GM18867 (cell line): ENCODE results near the gene MAK.
"Not testable (repeated sequence)": the region's sequence is repeated elsewhere in the genome, so short reads cannot be mapped to it uniquely, and the experiment has no call there.

Experiments used
- ATAC-seq: cut with Tn5 transposase; IDR thresholded peaks from one replicate; pipeline ENCODE4 v1.9.1; 2021; ENCODE audit warnings: mild to moderate bottlenecking, moderate library complexity; ENCODE audit not compliant: unreplicated experiment

Gene MAK

DNA sequence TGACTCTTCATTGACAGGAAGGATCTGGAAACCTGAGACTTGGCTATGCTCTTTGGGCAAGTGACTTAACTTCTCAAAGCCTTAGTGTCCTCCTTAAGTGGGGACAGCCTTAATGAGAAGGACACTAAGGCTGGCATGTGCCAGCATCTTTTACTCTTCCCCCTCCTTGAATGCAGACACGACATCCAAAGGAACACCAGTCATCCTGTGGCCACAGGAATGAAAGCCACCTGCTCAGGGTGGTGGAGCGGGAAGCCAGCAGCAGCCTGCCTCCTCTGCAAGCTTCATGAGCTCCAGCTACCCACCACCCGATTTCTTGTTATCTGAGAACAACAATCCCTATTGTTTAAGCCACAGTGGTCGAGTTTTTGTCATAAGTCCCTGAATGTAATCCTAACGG, 46.2 kb downstream of the MAK start:
- ATAC-seq, result no peak

DNA sequence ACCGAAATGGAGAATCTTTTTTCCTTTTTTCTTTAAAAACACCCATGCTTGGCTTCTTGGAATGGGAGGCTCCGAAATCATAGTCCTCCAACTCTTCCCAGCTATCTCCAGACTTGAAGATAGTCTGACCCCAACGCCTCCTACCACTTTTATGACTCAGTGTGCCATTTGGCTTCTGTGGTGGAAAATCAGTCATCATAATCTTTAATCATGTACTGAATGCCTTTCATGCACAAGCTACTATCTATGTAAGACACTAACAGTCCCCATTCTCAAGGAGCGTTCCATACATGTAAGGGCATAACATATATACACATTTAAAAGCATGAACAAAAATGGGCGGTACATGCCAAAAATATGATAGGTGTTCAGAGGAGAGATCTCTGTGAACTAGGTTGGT, 46.7 kb downstream of the MAK start:
- no peak for ATAC-seq

DNA sequence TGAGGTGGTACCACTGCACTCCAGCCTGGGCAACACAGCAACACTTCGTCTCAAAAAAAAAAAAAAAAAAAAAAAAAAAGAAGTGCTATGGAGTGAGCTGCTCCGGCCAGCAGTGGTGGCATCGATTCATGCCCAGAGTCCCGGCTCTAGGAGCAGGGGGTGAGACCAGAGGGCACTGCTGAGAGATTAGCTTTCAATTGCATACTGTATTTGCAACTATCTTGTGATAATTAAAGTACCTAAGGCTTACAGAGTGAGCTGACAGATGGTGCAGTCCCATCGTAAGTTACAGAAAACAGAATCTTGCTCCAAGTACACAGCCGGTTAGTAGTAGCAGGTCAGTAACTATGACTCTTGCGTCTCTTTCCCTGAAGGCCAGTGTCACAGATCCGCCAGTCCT, 59.3 kb downstream of the MAK start:
- ATAC-seq, result no peak

DNA sequence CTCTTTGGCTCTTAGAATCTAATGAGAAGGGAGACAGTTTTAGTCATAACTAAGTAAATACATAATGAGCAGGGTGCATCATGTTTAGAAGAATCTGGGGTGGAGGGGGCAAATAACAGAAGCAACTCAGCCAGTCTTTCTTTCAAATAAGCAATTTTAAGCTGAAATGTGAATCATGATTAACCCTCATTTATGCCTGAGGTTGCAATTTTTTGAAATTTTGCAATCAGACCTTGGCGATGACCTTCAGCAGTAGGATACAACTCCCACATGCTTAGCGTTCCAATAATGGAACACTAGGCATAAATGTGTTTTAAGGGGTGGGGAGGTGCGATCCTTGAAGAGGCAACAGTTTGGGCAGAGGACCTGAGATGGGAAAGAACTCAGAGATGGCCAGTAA, 60.1 kb downstream of the MAK start:
- no peak for ATAC-seq

DNA sequence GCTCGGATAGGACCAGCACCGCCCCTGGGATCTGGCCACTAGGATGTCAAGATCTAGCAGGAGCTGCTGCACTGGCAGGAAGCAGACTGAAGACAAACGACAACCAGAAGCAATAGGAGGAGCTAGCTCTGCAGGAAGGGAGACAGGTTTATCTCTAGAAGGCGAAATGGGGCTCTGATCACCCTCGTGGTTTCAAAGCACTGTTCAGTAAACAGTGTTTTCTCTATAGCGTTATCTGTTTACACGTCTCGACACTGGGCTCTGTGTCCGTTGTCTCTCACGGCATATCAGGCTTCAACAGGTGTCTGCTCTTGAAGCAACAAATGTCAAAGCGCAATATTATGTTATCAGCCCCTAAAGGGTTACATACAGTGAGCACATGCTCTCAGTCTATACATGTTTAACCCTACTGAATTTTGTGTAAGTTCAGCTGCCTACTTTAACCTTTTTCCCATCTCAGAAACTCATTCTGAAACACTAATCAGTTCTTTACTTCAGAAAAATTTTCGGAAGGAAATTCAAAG, 66.9 kb downstream of the MAK start:
- no peak for ATAC-seq

DNA sequence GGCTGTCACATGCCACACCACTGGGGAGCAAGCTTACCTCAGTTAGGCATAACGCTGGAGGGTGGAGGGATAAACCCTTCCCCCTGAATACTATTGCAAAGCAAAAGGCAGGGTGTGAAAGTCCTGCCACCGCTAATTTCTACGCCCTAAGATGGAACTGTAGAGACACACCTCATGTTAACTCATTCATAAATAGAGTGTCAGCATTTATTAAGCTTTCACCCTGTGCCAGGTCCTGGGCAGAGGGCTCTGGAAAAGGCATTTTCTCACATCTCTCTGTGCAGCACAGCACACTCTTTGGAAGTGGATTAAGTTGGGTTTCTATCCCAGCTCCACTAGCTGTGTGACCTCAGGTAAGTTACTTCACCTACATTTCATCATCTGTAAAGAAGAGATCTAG, 68.9 kb downstream of the MAK start:
- no peak for ATAC-seq

DNA sequence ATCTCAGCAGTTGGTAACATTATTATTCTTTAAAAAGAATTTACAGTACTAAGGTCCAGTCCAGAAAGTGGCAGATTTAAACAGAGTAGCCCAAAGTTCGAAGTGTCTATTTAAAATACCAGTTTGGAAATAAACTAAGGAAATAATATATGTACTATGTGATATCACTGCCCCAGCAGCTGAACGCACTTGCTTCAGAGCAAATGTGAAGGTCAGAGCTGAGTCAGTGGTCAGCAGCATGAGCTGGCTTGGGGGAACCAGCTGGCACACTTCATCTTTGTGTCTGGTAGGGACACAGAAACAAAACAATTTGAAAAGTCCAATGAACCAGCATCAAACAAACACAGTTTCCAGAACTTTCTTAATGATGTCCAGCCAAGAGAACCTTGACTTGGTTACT, 75.3 kb downstream of the MAK start:
- ATAC-seq, result no peak

DNA sequence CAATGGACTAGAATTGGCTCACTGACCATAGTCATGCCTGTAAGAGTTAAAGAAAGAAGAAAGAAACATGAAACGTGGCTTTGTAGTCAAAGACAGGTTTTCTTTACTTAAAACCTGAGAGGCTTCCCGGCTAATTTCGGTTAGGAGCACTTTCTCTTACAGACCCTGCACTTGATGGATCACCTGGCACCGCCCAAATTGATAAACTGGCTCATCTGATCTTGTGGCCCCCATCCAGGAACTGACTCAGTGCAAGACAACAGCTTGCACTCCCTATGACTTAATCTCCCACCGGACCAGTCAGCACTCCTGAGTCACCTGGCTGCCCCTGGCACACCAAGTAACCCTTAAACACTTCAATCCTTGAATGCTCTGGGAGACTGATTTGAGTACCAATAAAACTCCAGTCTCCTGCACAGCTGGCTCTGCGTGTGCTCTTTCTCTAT, 78.4 kb downstream of the MAK start:
- ATAC-seq, result no peak

DNA sequence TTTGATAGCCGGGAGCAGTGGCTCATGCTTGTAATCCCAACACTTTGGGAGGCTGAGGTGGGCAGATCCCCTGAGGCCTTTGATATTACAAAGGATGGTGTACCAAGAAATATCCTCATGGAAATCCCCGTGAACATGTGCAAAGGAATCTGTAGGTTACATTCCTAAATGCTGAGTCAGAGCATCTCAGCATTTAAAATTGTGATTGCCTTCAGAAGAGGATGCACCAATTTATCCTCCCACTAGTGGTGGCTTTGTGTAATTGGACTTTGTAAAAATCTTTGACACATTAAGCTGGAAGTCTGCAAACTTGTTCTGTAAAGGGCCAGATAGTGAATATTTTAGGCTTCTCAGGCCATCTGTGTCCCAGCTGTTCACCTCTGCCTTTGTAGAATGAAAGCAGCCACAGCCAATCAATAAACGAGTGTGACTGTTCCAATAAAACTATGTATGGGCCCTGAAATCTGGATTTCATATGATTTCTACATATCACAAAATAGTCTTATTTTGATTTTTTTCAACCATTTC, 79.0 kb downstream of the MAK start:
- ATAC-seq, result peak; percentile 68

DNA sequence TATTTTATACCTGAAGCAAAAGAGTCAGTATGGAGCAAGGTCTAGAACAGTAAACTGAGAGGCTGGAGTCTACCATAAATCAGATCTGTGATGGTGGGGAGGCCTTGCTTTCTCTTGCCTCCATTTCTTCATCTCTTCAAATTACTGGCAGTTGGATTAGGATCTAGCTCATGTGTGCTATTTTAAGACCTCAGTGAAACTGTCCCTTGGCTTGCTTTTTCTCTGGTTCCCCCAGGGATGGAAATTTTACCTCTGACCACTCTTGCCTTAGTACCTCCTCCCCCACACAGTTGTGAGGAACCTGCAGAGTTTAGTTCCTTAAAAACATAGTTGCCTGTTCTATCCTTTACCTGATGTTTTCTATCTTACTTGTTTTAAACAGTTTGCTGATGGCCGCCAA, 82.3 kb downstream of the MAK start:
- no peak for ATAC-seq

DNA sequence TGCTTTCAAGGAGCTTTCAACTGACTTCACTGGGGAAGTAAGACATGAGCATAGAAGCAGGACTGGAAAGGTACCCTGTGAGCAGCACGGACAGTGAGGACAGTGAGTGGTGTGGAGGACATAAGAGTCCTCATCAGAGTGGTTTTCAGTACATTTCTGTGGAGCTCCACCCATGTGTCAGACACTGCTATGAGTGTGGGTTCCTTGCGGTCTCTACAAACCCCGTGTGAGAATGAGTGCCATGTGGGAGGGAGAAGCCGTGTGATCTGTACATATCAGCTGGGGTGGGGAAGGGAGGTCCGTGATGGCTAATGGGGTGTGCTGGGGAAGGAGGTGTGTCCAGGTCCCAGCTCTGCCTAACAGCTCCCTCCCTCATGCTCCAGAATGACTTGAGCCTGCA, 86.6 kb downstream of the MAK start:
- not testable (repeated sequence) for ATAC-seq

DNA sequence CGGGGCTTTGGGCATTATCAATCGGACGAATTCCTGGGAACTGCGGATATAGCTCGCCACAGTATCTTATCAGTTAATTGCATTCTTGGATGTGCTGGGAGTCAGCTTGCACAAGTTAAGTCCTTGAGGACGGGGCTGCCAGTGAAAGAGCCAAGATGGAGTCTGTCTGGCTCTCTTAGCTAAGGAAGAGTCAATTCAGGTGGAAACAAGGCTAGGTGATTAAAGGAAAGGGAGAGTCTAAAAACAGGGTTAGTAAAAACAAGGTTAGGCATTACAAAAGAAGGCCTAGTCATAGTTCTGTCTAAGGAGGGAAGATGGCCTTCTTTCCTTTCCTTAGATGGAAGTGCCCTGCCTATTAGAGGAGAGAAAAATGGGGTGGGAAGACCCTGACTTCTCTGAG, 87.8 kb downstream of the MAK start:
- not testable (repeated sequence) for ATAC-seq

DNA sequence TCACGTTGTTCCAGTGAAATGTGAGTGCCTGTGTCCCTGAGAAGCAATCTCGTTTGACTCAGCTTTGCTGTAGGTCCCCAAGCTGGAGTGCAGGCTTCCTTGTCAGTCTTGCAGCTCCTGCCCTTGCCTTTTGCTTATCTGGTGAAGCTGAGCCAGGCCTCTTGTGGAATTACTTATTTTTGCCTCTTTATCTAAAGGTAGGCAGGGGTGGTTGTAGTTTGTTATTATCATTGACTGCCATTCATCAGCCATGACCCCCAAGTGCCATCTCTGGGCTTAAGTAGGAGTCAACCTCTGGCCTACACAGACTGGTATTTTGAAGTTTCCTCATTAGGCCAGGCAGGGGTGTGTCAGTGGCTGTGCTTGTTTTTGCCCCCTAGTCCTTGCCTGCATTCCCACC, 88.6 kb downstream of the MAK start:
- no peak for ATAC-seq

DNA sequence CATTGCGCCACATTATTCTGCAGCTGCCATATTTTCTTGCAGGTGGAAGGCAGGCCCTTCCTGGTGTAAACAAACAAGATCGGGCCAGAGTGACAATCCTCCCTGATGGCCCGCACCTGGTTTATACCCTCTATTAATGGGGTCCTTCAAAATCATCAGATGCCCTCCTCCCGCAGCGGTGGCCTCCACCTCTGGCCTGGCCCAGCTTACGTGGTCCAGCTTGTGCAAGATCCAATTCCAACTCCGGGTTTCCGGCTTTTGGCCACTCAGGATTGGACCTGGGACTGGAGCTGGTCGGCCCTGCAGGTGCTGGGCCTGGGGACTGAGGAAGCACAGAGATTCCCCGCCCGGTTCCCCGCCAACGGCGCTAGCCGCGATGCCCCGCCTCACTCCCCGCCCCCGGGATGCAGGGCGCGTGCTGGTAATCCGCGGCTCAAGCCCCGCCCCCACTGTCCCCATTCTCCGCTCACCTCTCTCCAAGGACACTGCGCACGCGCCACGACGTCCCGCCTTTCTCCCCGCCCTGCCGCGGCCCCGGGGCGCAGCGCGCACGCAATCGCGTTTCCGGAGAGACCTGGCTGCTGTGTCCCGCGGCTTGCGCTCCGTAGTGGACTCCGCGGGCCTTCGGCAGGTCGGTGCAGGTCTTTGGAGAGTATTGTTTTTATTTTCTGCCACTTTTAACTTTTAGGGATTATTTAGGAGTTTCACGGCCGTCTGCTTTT, 90.9 kb downstream of the MAK start, which contains the start of gene TMEM14B:
Gene TMEM14B (plus strand): TSS at position 555 of the 722 bp plus-strand sequence. CDS start 1,441 bp downstream, outside the sequence.
- ATAC-seq, result peak; percentile 95

DNA sequence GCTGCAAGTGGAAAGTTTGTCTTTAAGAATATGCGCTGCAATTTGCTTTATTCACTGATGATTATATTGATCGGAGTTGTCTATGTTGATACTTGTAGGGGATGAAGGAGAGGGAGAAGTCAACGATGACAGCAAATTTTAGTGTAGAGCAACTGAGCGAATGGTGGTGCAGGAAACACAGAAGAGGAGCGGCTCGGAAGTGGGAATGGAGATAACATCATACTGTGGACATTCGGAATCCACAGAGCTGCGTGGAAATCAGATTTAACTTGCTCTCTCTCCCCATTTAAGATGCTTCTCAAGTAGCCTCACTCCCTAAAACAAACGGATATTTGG, 91.5 kb downstream of the MAK start:
- ATAC-seq, result no peak

DNA sequence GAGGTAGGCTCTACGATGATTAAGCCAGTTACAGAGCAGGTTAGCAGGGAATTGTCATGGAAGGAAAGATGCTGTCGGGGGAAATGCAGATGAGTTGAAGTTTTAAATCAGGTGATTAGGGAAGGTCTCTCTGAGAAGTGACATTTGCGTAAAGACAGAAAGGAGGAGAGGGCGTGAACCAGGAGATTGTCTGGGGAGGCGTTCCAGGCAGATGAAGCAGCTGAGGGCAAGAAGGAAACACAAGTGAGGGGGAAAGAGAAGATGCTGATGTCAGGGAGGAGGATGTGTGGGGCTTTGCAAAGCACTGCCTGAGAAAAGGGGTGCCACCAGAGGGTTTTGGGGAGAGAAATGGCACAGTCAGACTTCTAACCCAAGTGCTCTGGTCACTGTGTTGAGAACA, 93.2 kb downstream of the MAK start:
- ATAC-seq, result no peak

DNA sequence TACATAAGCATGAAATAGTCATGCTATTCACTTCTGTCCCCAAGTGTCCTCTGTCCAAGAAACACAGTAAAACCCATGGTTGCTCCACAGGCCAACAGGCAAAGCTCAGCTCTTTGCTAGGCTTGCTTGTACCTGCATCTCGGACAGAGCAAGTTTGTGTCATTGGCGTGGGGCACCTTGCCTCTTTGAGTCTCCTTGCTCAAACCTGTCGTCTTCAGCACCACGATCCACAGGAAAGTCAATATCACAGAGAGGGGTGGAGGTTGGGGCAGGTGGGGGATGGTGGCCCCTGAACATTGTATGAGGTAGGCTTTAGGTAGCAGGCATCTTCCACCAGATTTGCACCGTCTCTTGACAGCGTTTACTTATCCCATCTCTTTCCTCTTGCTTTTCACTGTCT, 94.8 kb downstream of the MAK start:
- no peak for ATAC-seq

DNA sequence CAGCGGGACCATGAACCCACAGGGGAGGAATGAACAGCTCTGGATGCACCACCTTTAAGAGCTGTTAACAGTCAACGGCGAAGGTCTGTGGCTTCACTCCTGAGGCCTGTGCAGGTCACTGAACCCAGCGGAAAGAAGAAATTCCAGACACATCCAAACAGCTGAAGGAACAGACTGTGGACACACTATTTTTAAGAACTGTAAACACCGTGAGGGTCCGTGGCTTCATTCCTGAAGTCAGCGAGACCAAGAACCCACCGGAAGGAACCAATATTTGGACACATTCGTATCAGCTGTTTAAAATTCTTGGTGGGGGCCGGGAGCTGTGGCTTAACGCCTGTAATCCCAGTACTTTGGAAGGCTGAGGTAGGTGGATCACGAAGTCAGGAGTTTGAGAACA, 96.1 kb downstream of the MAK start:
- ATAC-seq, result no peak

DNA sequence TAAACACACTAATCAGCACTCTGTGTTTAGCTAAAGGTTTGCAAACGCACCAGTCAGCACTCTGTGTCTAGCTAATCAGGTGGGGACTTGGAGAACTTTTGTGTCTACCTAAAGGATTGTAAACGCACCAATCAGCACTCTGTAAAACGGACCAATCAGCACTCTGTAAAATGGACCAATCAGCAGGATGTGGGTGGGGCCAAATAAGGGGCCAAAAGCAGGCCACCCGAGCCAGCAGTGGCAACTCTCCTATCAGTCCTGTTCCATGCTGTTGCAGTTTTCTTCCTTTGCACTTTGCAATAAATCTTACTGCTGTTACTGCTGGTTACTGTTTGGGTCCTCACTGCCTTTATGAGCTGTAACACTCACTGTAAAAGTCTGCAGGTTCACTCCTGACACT, 96.7 kb downstream of the MAK start:
- ATAC-seq, result not testable (repeated sequence)

DNA sequence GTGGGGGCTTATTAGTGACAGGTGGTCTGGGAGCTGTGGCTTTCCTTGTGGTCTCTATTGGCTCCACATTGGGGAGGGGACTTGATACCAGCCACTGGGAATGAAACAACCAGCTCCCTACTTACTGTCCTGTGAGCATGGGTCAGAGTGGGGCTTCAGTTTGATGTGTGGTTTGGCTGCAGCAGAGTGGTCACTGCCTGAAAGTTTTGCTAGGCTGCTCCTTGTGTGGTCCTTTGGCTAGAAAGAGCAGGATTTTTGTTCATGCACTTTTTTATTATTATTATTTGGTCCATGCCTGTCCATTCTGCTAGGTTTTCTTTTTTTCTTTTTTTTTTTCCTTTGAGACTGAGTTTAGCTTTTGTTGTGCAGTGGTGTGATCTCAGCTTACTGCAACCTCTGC, 98.3 kb downstream of the MAK start:
- no peak for ATAC-seq

DNA sequence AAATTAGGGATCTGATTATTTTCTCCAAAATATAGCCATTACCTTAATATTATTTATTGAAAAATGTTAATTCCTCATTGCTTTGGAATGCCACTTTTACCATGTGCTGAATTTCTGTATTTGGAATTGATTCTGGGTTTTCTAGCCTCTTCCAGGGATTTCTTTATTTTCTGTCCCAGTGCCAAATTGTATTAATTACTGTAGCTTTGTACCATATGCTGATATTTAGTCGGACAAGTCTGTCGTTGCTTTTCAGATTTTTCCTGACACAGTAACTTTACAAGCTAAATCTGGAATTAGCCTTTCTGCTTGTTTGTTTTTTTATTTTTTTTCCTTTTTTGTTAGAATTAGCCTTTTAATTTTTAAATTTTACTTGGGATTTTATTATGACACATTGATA, 101.6 kb downstream of the MAK start:
- no peak for ATAC-seq

DNA sequence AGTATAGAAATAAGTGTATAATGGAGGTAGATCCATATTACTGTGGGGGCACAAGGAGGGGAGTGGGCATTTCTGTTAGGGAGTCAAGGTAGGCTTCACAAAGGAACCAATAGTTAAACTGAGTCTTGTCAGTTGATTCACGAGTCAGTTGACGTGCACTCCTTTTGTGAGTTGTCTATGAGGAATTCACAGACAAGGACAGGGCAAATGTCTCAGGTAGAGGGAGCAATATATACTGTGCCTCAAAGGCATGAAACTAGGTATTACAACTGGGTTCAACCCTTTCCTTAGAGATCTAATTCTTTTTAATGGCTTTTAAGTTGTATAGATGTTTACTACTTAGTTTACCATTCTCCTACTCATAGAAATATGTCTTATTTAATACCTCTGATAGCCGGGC, 104.5 kb downstream of the MAK start:
- no peak for ATAC-seq
